Small intestine (tissue), 7 donors: Measurements from ENCODE around the gene AGPAT3. TPM values are rescaled to one million over a fixed set of nuclear protein-coding genes. Genes with fewer than 3 reads are reported as not detected.
A peak's percentile ranks its signal among the peaks of the same experiment; 100 is the strongest.

Experiments used
- DNase-seq, 2 donors: peaks; one replicate each; pipeline versions ENCODE4 v3.0.0 to v3.0.0-alpha.2; 2013
- FAIRE-seq: peaks from 2 replicates; lab custom pipeline; 2012; peaks lifted over from hg19 to GRCh38; lab: Jason Lieb, UNC
- H3K27ac ChIP-seq, 3 donors: one replicate each; pipeline ENCODE4 v1.5.1; 2013; ENCODE audit warnings: low read length in 2 of 3, mild to moderate bottlenecking in 2 of 3, control low read depth in 1 of 3, inconsistent platforms in 1 of 3, low read depth in 1 of 3, moderate library complexity in 1 of 3
- H3K27me3 ChIP-seq, 3 donors: one replicate each; pipeline ENCODE4 v1.6.1; 2013; ENCODE audit warnings: low read length in 3 of 3, inconsistent platforms in 1 of 3; ENCODE audit not compliant: control insufficient read depth in 3 of 3, insufficient read depth in 3 of 3
- H3K36me3 ChIP-seq, 3 donors: one replicate each; pipeline ENCODE4 v1.6.1; 2013; ENCODE audit warnings: low read length in 3 of 3, inconsistent platforms in 1 of 3, low read depth in 1 of 3, mild to moderate bottlenecking in 1 of 3, moderate library complexity in 1 of 3; ENCODE audit not compliant: control insufficient read depth in 3 of 3, insufficient read depth in 2 of 3
- H3K4me1 ChIP-seq, 3 donors: one replicate each; pipeline ENCODE4 v1.6.1; 2013; ENCODE audit warnings: low read length in 2 of 3, inconsistent platforms in 1 of 3, low read depth in 1 of 3, mild to moderate bottlenecking in 1 of 3, moderate library complexity in 1 of 3; ENCODE audit not compliant: control insufficient read depth in 3 of 3, insufficient read depth in 2 of 3
- H3K4me3 ChIP-seq, 3 donors: one replicate each; pipeline ENCODE4 v1.5.1; 2013; ENCODE audit warnings: low read length in 3 of 3, control low read depth in 1 of 3, inconsistent platforms in 1 of 3, low read depth in 1 of 3, mild to moderate bottlenecking in 1 of 3, moderate library complexity in 1 of 3
- H3K9me3 ChIP-seq, 2 donors: one replicate each; pipeline ENCODE4 v1.6.1; 2013; ENCODE audit warnings: low read depth in 1 of 2, low read length in 1 of 2; ENCODE audit not compliant: control insufficient read depth in 2 of 2, insufficient read depth in 1 of 2
- WGBS, 3 donors: extraction: QIAGEN DNeasy Blood & Tissue Kit; methylation state at CpG; one replicate each; pipeline ENCODE4 v1.1.7; 2013; 5-methylcytosine and 5-hydroxymethylcytosine counted together
- polyA plus RNA-seq, 4 donors: library from polyadenylated mRNA; stranded (reverse) in 3 of 4; unstranded in 1 of 4; fragments of 200-250 nt in 3 of 4; fragments of 120-200 nt in 1 of 4; gene quantifications; one replicate each; pipeline versions ENCODE4 v1.2.1 to v1.2.3, GENCODE V29; 2013
- donor health status: healthy with polysubstance abuse.
- donor health status: control.
- donor health status: control.
- donor health status: Bipolar disorder and iron deficiency.
- donor health status: healthy.

AGPAT3 gene
- polyA plus RNA-seq, 4 donors: 21.3 to 93.2 (median 42.8) TPM

GRCh38 chr21:43973634-43973955, 108.6 kb downstream of the AGPAT3 start:
- no peak overlapping the region for H3K27ac ChIP-seq

GRCh38 chr21:43974791-43975468, 109.9 kb downstream of the AGPAT3 start:
- H3K9me3 ChIP-seq: no peaks in the 10 kb centered on the region
- FAIRE-seq: no peak

More at GRCh38 chr21:43973634-43973955, 108.6 kb downstream of the AGPAT3 start:
- no peaks in the 10 kb centered on the region for H3K9me3 ChIP-seq
- no peaks in the 10 kb centered on the region for H3K27me3 ChIP-seq
- no peak overlapping the region for H3K4me3 ChIP-seq
- no peak for DNase-seq
- no peak for FAIRE-seq
- 84 to 93% (median 87%) methylated on average over 12 of the region's 12 CpGs for WGBS, 3 donors
- H3K36me3 ChIP-seq: peaks cover 7 to 79% (median 16%) of the 10 kb centered on the region in 3 donors
- H3K4me1 ChIP-seq: no peaks in the 10 kb centered on the region

GRCh38 chr21:43975469-43976098, 110.6 kb downstream of the AGPAT3 start:
- FAIRE-seq: no peak
- H3K27me3 ChIP-seq: no peaks in the 10 kb centered on the region
- 32 to 39% (median 34%) methylated on average over 24 of the region's 24 CpGs for WGBS, 3 donors

More at GRCh38 chr21:43974791-43975468, 109.9 kb downstream of the AGPAT3 start:
- Histone ChIP-seq H3K4me1 (no peaks in the 10 kb centered on the region), H3K4me3 (no peak overlapping the region), H3K36me3 (peaks cover 7 to 79% (median 14%) of the 10 kb centered on the region in 3 donors), H3K27ac (no peak overlapping the region), H3K27me3 (no peaks in the 10 kb centered on the region)
- WGBS, 3 donors: 84 to 88% (median 85%) methylated on average over 16 of the region's 16 CpGs
- DNase-seq: no peak

GRCh38 chr21:43976661-43977060, 111.6 kb downstream of the AGPAT3 start:
- FAIRE-seq (no peak), DNase-seq (no peak)
- H3K4me1 ChIP-seq: no peaks in the 10 kb centered on the region
- peaks cover 3 to 77% (median 15%) of the 10 kb centered on the region in 3 donors for H3K36me3 ChIP-seq
- no peak overlapping the region for H3K4me3 ChIP-seq
- H3K27me3 ChIP-seq: no peaks in the 10 kb centered on the region
- H3K27ac ChIP-seq: no peak overlapping the region
- no peaks in the 10 kb centered on the region for H3K9me3 ChIP-seq
- WGBS, 3 donors: 92 to 95% (median 94%) methylated on average over 9 of the region's 9 CpGs

More at GRCh38 chr21:43975469-43976098, 110.6 kb downstream of the AGPAT3 start:
- H3K4me1 ChIP-seq: no peaks in the 10 kb centered on the region
- no peak overlapping the region for H3K27ac ChIP-seq
- no peaks in the 10 kb centered on the region for H3K9me3 ChIP-seq
- no peak overlapping the region for H3K4me3 ChIP-seq
- peak; percentile 64 to 83 for DNase-seq
- H3K36me3 ChIP-seq: peaks cover 5 to 78% (median 12%) of the 10 kb centered on the region in 3 donors

- FAIRE-seq (no peak), DNase-seq (no peak)
- Histone ChIP-seq H3K9me3 (no peaks in the 10 kb centered on the region), H3K27me3 (no peaks in the 10 kb centered on the region), H3K27ac (no peak overlapping the region), H3K36me3 (peaks cover 3 to 77% (median 14%) of the 10 kb centered on the region in 3 donors), H3K4me3 (no peak overlapping the region), H3K4me1 (no peaks in the 10 kb centered on the region)
- WGBS, 3 donors: 96 to 97% (median 97%) methylated on average over 10 of the region's 10 CpGs
Measured at GRCh38 chr21:43978060-43978459, 113.0 kb downstream of the AGPAT3 start.

GRCh38 chr21:43979654-43980053, 114.6 kb downstream of the AGPAT3 start:
- 77 to 87% (median 84%) methylated on average over 7 of the region's 7 CpGs for WGBS, 3 donors
- DNase-seq: no peak
- Histone ChIP-seq H3K27me3 (no peaks in the 10 kb centered on the region), H3K4me3 (no peak overlapping the region), H3K4me1 (no peaks in the 10 kb centered on the region), H3K36me3 (peaks cover 3 to 79% (median 13%) of the 10 kb centered on the region in 3 donors), H3K9me3 (no peaks in the 10 kb centered on the region), H3K27ac (no peak overlapping the region)
- no peak for FAIRE-seq

GRCh38 chr21:43981151-43981870, 116.3 kb downstream of the AGPAT3 start:
- H3K4me1 ChIP-seq: no peaks in the 10 kb centered on the region
- no peaks in the 10 kb centered on the region for H3K27me3 ChIP-seq
- FAIRE-seq (no peak), DNase-seq (no peak)
- peaks cover 3 to 69% (median 13%) of the 10 kb centered on the region in 3 donors for H3K36me3 ChIP-seq
- H3K27ac ChIP-seq: no peak overlapping the region
- no peak overlapping the region for H3K4me3 ChIP-seq
- WGBS, 3 donors: 88 to 93% (median 90%) methylated on average over 25 to 26 of the region's 26 CpGs
- no peaks in the 10 kb centered on the region for H3K9me3 ChIP-seq

GRCh38 chr21:43981871-43982210, 116.8 kb downstream of the AGPAT3 start:
- Histone ChIP-seq H3K9me3 (no peaks in the 10 kb centered on the region), H3K36me3 (peaks cover 3 to 66% (median 13%) of the 10 kb centered on the region in 3 donors), H3K27me3 (no peaks in the 10 kb centered on the region), H3K4me1 (no peaks in the 10 kb centered on the region), H3K27ac (no peak overlapping the region), H3K4me3 (no peak overlapping the region)
- 78 to 91% (median 89%) methylated on average over 13 of the region's 13 CpGs for WGBS, 3 donors
- DNase-seq: no peak
- no peak for FAIRE-seq
